ENCODE results near the gene DRC7. TPM values are rescaled to one million over a fixed set of nuclear protein-coding genes. Genes with fewer than 3 reads are reported as not detected.

DRC7 gene
- total RNA-seq, 4 donors from 2014 or later = 0.22 to 7.1 TPM; not detected in 2

DNA sequence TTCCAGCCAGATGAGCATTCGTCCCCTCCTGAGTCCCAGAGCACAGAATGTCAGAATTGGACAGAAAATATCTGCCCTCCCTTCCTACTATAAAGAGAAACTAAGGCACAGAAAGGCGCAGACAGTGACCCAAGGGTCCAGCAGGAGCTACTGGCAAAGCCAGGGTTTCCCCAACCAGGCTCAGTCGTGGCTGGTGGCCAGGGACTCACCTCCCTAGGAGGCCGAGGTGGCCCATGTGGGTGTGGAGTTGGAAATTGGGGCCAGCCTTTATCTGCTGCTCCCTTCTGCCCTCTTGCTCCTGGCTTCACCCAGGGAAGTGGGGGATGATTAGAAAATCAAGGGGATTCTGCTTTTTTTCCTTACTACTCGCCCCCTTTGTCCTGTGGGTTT, 1.1 kb downstream of the DRC7 start:
- H3K9me3 ChIP-seq = no peaks in the 10 kb centered on the region
- DNase-seq = no peak
- no peak for TF ChIP-seq POLR2A (IDR thresholded peaks at IDR 0.05)
- TF ChIP-seq, protein P1, sequence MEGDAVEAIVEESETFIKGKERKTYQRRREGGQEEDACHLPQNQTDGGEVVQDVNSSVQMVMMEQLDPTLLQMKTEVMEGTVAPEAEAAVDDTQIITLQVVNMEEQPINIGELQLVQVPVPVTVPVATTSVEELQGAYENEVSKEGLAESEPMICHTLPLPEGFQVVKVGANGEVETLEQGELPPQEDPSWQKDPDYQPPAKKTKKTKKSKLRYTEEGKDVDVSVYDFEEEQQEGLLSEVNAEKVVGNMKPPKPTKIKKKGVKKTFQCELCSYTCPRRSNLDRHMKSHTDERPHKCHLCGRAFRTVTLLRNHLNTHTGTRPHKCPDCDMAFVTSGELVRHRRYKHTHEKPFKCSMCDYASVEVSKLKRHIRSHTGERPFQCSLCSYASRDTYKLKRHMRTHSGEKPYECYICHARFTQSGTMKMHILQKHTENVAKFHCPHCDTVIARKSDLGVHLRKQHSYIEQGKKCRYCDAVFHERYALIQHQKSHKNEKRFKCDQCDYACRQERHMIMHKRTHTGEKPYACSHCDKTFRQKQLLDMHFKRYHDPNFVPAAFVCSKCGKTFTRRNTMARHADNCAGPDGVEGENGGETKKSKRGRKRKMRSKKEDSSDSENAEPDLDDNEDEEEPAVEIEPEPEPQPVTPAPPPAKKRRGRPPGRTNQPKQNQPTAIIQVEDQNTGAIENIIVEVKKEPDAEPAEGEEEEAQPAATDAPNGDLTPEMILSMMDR (IDR thresholded peaks at IDR 0.05) = no peak
- no peaks in the 10 kb centered on the region for H3K4me1 ChIP-seq
- no peaks in the 10 kb centered on the region for H3K27me3 ChIP-seq
- no peak overlapping the region for H3K27ac ChIP-seq
- intact Hi-C loops (cut with DNase I) = no loop called here
- WGBS, 2 donors = 80 to 94% methylated on average over 3 to 5 of the region's 5 CpGs
- H3K4me3 ChIP-seq (replicated peaks in 1 of 3) = no peak overlapping the region
- no peaks in the 10 kb centered on the region for H3K36me3 ChIP-seq

DNA sequence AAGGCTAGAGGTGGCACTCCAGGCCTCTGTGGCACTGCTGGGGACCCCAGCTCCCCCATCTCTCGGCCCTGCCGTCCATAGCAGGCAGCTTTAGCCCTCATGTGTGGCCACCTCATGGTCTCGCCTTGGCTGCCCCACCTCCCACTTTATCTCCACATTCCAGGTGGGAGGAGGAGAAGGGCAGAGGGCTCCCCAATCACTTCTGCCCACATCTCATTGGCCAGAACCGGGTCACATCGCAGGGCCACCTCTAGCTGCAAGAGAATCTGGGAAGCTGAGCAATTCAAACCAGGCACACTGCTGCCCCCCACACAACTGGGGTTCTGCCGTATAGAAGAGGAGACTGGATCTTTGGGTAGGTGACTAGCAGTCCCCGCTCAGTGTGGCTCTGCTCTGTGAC, 1.6 kb downstream of the DRC7 start:
- intact Hi-C loops (cut with DNase I) = no loop called here
- WGBS, 2 donors = 93 to 98% methylated on average over 3 to 7 of the region's 7 CpGs
- TF ChIP-seq, protein P1 (IDR thresholded peaks at IDR 0.05) = no peak
- TF ChIP-seq POLR2A (IDR thresholded peaks at IDR 0.05) = no peak
- no peaks in the 10 kb centered on the region for H3K9me3 ChIP-seq
- no peaks in the 10 kb centered on the region for H3K27me3 ChIP-seq
- H3K36me3 ChIP-seq = no peaks in the 10 kb centered on the region
- H3K4me3 ChIP-seq (replicated peaks in 1 of 3) = no peak overlapping the region
- H3K27ac ChIP-seq = no peak overlapping the region
- no peak for DNase-seq
- H3K4me1 ChIP-seq = peaks cover 0 to 3% of the 10 kb centered on the region in 2 donors

DNA sequence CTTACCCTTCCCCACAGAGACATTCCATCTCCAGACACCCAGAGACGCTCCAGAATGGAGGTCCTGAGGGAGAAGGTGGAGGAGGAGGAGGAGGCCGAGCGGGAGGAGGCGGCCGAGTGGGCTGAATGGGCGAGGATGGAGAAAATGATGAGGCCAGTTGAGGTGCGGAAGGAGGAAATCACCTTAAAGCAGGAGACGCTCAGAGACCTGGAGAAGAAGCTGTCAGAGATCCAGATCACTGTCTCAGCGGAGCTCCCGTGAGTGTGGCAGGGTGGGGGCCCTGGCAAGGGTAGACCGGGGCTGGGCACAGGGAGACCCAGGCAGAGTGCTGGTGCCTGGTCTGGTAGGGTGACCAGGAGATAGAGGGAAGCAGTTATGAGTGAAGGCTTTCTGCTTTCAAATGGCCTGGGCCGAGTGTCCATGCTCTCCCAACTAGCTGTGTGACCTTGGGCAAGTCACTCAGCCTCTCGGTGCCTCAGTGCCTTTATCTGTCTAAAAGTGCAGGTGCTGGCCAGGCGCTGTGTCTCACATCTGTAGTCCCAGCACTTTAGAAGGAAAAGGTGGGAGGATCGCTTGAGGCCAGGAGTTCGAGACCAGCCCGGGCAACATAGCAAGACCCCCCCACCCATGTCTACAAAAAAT, 3.4 kb downstream of the DRC7 start:
- no peaks in the 10 kb centered on the region for H3K9me3 ChIP-seq
- WGBS, 2 donors = 95% methylated on average over 17 of the region's 17 CpGs
- intact Hi-C loops (cut with DNase I) = no loop called here

DNA sequence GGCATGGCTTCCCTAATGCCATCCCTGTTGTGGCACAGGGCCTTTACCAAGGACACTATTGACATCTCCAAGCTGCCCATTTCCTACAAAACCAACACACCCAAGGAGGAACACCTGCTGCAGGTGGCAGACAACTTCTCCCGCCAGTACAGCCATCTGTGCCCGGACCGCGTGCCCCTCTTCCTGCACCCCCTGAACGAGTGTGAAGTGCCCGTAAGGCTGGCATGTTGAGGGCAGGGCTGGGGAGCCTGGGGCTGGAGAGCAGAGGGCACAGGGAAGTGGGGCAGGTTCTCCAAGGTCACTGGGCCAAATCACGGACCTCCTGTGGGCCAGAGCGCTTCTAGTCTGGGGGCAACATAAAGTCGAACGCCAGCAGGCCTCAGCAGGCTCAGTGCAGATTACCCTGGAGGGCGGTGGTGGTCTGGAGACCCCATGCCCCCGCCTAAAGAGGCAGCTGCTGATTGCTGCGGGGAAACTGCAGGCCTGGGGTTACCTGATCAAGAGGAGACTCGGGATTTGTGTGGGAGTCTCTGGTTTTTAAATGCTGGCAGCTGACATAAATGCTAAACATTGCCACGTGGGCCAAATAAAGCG, 4.3 kb downstream of the DRC7 start:
- intact Hi-C loops (cut with DNase I) = no loop called here

More for the DNA sequence above, 3.4 kb downstream of the DRC7 start:
- Histone ChIP-seq H3K4me1 (peaks cover 0 to 6% of the 10 kb centered on the region in 2 donors), H3K27ac (no peak overlapping the region), H3K36me3 (no peaks in the 10 kb centered on the region), H3K27me3 (no peaks in the 10 kb centered on the region), H3K4me3 (replicated peaks in 1 of 3) (no peak overlapping the region)
- DNase-seq = no peak
- TF ChIP-seq, protein P1 (IDR thresholded peaks at IDR 0.05) = no peak
- TF ChIP-seq POLR2A (IDR thresholded peaks at IDR 0.05) = no peak

DNA sequence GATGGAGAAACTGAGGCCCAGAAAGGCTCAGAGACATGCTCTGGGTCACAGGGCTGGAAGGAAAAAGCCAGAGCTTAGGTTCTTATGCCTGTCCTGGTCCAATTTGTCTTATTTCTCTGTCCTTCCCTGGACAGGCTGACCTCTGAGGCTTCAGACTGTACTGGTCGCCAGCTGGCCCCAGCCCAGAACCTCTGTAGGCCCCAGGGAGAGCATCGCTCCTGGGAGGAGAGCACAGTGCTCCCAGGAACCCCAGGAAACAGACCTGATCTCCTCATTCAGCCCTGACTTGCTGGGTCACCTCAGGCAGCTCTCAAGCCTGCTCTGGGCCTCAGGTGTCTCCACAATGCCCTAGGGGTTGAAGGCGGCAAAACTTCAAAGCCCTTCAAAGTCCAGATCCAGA, 4.9 kb downstream of the DRC7 start:
- DNase-seq = no peak
- Histone ChIP-seq H3K4me3 (replicated peaks in 1 of 3) (no peak overlapping the region), H3K36me3 (no peaks in the 10 kb centered on the region), H3K27me3 (no peaks in the 10 kb centered on the region), H3K9me3 (no peaks in the 10 kb centered on the region), H3K4me1 (peaks cover 0 to 9% of the 10 kb centered on the region in 2 donors), H3K27ac (no peak overlapping the region)
- intact Hi-C loops (cut with DNase I) = no loop called here
- TF ChIP-seq, protein P1 (IDR thresholded peaks at IDR 0.05) = no peak
- no peak for TF ChIP-seq POLR2A (IDR thresholded peaks at IDR 0.05)
- 88 to 97% methylated on average over 3 of the region's 3 CpGs for WGBS, 2 donors

More for the DNA sequence above, 4.3 kb downstream of the DRC7 start:
- no peak for TF ChIP-seq POLR2A (IDR thresholded peaks at IDR 0.05)
- TF ChIP-seq, protein P1 (IDR thresholded peaks at IDR 0.05) = no peak
- H3K4me3 ChIP-seq (replicated peaks in 1 of 3) = no peak overlapping the region
- no peaks in the 10 kb centered on the region for H3K9me3 ChIP-seq
- peaks cover 0 to 6% of the 10 kb centered on the region in 2 donors for H3K4me1 ChIP-seq
- H3K27ac ChIP-seq = no peak overlapping the region
- no peaks in the 10 kb centered on the region for H3K36me3 ChIP-seq
- no peak for DNase-seq
- H3K27me3 ChIP-seq = no peaks in the 10 kb centered on the region
- WGBS, 2 donors = 90 to 97% methylated on average over 8 to 10 of the region's 16 CpGs

Measured in thyroid gland (tissue), 4 donors.